ENCODE results near the gene TCOF1. TPM values are rescaled to one million over a fixed set of nuclear protein-coding genes. Genes with fewer than 3 reads are reported as not detected.

Gene TCOF1
- total and polyA plus RNA-seq, 2 donors (not counting 3 experiments of a cell fraction or from before 2014, with no cell fraction given), result 11.2 to 52.0 TPM

GRCh38 chr5:150327139-150327538 is 30.4 kb upstream of the TCOF1 start:
- Histone ChIP-seq H3K27me3 (ENCODE audit: control insufficient read depth in 2 of 2, insufficient read depth in 2 of 2, low read length in 2 of 2) (peaks cover 2 to 6% of the 10 kb centered on the region in 2 experiments), H3K36me3 (ENCODE audit: control insufficient read depth in 2 of 2, extremely low read depth in 1 of 2, insufficient read depth in 2 of 2, low read length in 2 of 2) (no peaks in the 10 kb centered on the region), H3K9me3 (replicated peaks; ENCODE audit: control insufficient read depth, insufficient read depth, low read length) (no peaks in the 10 kb centered on the region), H3K9me1 (replicated peaks; ENCODE audit: control insufficient read depth, extremely low read depth, insufficient read depth, low read length) (no peaks in the 10 kb centered on the region), H3K9ac (replicated peaks; ENCODE audit: extremely low read depth, insufficient read depth, low read length) (no peak overlapping the region), H3K4me3 (replicated peaks in 1 of 3; ENCODE audit: insufficient read depth in 1 of 3, low read depth in 1 of 3, low read length in 3 of 3) (no peak overlapping the region), H3K4me1 (ENCODE audit: control insufficient read depth, extremely low read depth, insufficient read depth, low read length) (no peaks in the 10 kb centered on the region), H3K79me2 (ENCODE audit: control insufficient read depth, insufficient read depth, low read length) (no peaks in the 10 kb centered on the region), H4K20me1 (replicated peaks; ENCODE audit: control insufficient read depth, extremely low read depth, insufficient read depth, low read length) (no peaks in the 10 kb centered on the region), H3K27ac (ENCODE audit: insufficient read depth, low read depth, low read length) (no peak overlapping the region), H3K4me2 (ENCODE audit: insufficient read depth, low read length) (no peak overlapping the region), H2AFZ (ENCODE audit: low read depth, low read length) (no peak overlapping the region)
- no peak for FAIRE-seq
- CTCF ChIA-PET, result no interaction called here
- BruUV-seq (replicated peaks), result no TSS peak
- dilution Hi-C loops (cut with MboI; ENCODE audit: extremely low pct_ligation_motif_present, low sequenced_read_pairs), result no loop called here
- DNase-seq (ENCODE audit: low read depth, low spot score), result no peak
- POLR2A ChIA-PET, result no interaction called here
- TF ChIP-seq EZH2 (IDR thresholded peaks at IDR 0.05; ENCODE audit: borderline replicate concordance, low read depth, low read length, severe bottlenecking) (no peak), POLR2AphosphoS5 (IDR thresholded peaks at IDR 0.05; ENCODE audit: insufficient read depth, low read depth, low read length) (no peak), MYC (IDR thresholded peaks at IDR 0.05; ENCODE audit: low read depth, low read length) (no peak), POLR2A (IDR thresholded peaks at IDR 0.05; ENCODE audit: low read depth, low read length) (no peak), JUN (IDR thresholded peaks at IDR 0.05; ENCODE audit: borderline replicate concordance, insufficient read depth, insufficient read length, low read depth) (no peak), GATA2 (IDR thresholded peaks at IDR 0.05; ENCODE audit: insufficient read depth, insufficient read length, low read depth, low read length) (no peak), FOS (IDR thresholded peaks at IDR 0.05; ENCODE audit: borderline replicate concordance, insufficient read depth, low read length) (no peak)
- TF ChIP-seq, protein P1, sequence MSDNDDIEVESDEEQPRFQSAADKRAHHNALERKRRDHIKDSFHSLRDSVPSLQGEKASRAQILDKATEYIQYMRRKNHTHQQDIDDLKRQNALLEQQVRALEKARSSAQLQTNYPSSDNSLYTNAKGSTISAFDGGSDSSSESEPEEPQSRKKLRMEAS (IDR thresholded peaks at IDR 0.05; ENCODE audit: insufficient read depth, insufficient read length), result no peak
- TF ChIP-seq, protein P2, sequence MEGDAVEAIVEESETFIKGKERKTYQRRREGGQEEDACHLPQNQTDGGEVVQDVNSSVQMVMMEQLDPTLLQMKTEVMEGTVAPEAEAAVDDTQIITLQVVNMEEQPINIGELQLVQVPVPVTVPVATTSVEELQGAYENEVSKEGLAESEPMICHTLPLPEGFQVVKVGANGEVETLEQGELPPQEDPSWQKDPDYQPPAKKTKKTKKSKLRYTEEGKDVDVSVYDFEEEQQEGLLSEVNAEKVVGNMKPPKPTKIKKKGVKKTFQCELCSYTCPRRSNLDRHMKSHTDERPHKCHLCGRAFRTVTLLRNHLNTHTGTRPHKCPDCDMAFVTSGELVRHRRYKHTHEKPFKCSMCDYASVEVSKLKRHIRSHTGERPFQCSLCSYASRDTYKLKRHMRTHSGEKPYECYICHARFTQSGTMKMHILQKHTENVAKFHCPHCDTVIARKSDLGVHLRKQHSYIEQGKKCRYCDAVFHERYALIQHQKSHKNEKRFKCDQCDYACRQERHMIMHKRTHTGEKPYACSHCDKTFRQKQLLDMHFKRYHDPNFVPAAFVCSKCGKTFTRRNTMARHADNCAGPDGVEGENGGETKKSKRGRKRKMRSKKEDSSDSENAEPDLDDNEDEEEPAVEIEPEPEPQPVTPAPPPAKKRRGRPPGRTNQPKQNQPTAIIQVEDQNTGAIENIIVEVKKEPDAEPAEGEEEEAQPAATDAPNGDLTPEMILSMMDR (IDR thresholded peaks at IDR 0.05; ENCODE audit: extremely low read depth in 1 of 2, insufficient read depth in 1 of 2, low read depth in 1 of 2, low read length in 2 of 2), result no peak
- intact Hi-C loops (cut with micrococcal nuclease), result no loop called here

Data from endothelial cell of umbilical vein (primary cell).